H9 (cell line): ENCODE data around the gene F8. TPM values are rescaled to one million over a fixed set of nuclear protein-coding genes. Genes with fewer than 3 reads are reported as not detected.

Experiments used
- DNase-seq: peaks from one replicate; pipeline ENCODE4 v3.0.0-alpha.2; 2017
- H2AFZ ChIP-seq: one replicate; pipeline ENCODE4 v1.6.1; 2013; ENCODE audit warnings: mild to moderate bottlenecking, low read length, control low read depth, moderate library complexity
- H2AK5ac ChIP-seq: 2 replicates; pipeline ENCODE4 v1.6.1; 2013; ENCODE audit warnings: low read length, control low read depth, mixed read lengths; ENCODE audit not compliant: insufficient read length
- H2BK120ac ChIP-seq: one replicate; pipeline ENCODE4 v1.6.1; 2013; ENCODE audit warnings: low read depth, mild to moderate bottlenecking, low read length, control low read depth, inconsistent platforms; ENCODE audit not compliant: poor library complexity, severe bottlenecking
- H2BK12ac ChIP-seq: 2 replicates; pipeline ENCODE4 v1.6.1; 2013; ENCODE audit warnings: low read length, control low read depth, mixed read lengths, low read depth; ENCODE audit not compliant: insufficient read length
- H2BK15ac ChIP-seq: 2 replicates; pipeline ENCODE4 v1.6.1; 2013; ENCODE audit warnings: low read depth, low read length, control low read depth
- H2BK20ac ChIP-seq: one replicate; pipeline ENCODE4 v1.6.1; 2013; ENCODE audit warnings: low read depth, mild to moderate bottlenecking, low read length, control low read depth, inconsistent platforms; ENCODE audit not compliant: poor library complexity, severe bottlenecking
- H2BK5ac ChIP-seq: 2 replicates; pipeline ENCODE4 v1.6.1; 2013; ENCODE audit warnings: low read length, control low read depth, mixed read lengths; ENCODE audit not compliant: insufficient read length
- H3K14ac ChIP-seq: 2 replicates; pipeline ENCODE4 v1.6.1; 2013; ENCODE audit warnings: low read length, control low read depth; ENCODE audit not compliant: insufficient read depth
- H3K18ac ChIP-seq: 2 replicates; pipeline ENCODE4 v1.6.1; 2013; ENCODE audit warnings: low read depth, mild to moderate bottlenecking, mixed read lengths, low read length, control low read depth; ENCODE audit not compliant: insufficient read length
- H3K23ac ChIP-seq: 2 replicates; pipeline ENCODE4 v1.6.1; 2013; ENCODE audit warnings: low read length, control low read depth, mixed read lengths, low read depth; ENCODE audit not compliant: insufficient read length
- H3K23me2 ChIP-seq: 2 replicates; pipeline ENCODE4 v1.6.1; 2013; ENCODE audit warnings: low read depth, mild to moderate bottlenecking, mixed read lengths, low read length, control low read depth; ENCODE audit not compliant: insufficient read length, poor library complexity, severe bottlenecking
- H3K27ac ChIP-seq: 2 replicates; pipeline ENCODE4 v1.5.1; 2013; ENCODE audit warnings: low read length, control low read depth, mixed read lengths, low read depth; ENCODE audit not compliant: insufficient read length
- H3K27me3 ChIP-seq: 2 replicates; pipeline ENCODE4 v1.6.1; 2013; ENCODE audit warnings: low read length, control low read depth, inconsistent platforms; ENCODE audit not compliant: insufficient read depth
- H3K4ac ChIP-seq: 2 replicates; pipeline ENCODE4 v1.6.1; 2013; ENCODE audit warnings: low read depth, mild to moderate bottlenecking, control low read depth, inconsistent platforms, low read length, moderate library complexity
- H3K4me1 ChIP-seq: 2 replicates; pipeline ENCODE4 v1.6.1; 2013; ENCODE audit warnings: low read length, control low read depth, inconsistent platforms; ENCODE audit not compliant: insufficient read depth
- H3K4me2 ChIP-seq: 2 replicates; pipeline ENCODE4 v1.6.1; 2013; ENCODE audit warnings: low read length, control low read depth, mixed read lengths; ENCODE audit not compliant: insufficient read length, insufficient read depth
- H3K56ac ChIP-seq: 2 replicates; pipeline ENCODE4 v1.6.1; 2013; ENCODE audit warnings: low read depth, mild to moderate bottlenecking, mixed read lengths, low read length, control low read depth; ENCODE audit not compliant: insufficient read length
- H3K79me1 ChIP-seq: 2 replicates; pipeline ENCODE4 v1.6.1; 2013; ENCODE audit warnings: low read depth, mild to moderate bottlenecking, moderate library complexity, low read length, control low read depth, inconsistent platforms; ENCODE audit not compliant: insufficient read depth, poor library complexity, severe bottlenecking
- H3K79me2 ChIP-seq: 2 replicates; pipeline ENCODE4 v1.6.1; 2013; ENCODE audit warnings: low read length, control low read depth, inconsistent platforms; ENCODE audit not compliant: insufficient read depth
- H3K9ac ChIP-seq: 2 replicates; pipeline ENCODE4 v1.6.1; 2013; ENCODE audit warnings: low read length, control low read depth, mixed read lengths; ENCODE audit not compliant: insufficient read length; ENCODE audit errors: extremely low read depth
- H3K9me3 ChIP-seq: one replicate; pipeline ENCODE4 v1.6.1; 2013; ENCODE audit warnings: low read depth, low read length, inconsistent platforms; ENCODE audit not compliant: control insufficient read depth
- H3T11ph ChIP-seq: one replicate; pipeline ENCODE4 v1.6.1; 2013; ENCODE audit warnings: mild to moderate bottlenecking, low read length, control low read depth, inconsistent platforms
- H4K20me1 ChIP-seq: one replicate; pipeline ENCODE4 v1.6.1; 2013; ENCODE audit not compliant: control insufficient read depth, insufficient read length, insufficient read depth
- H4K5ac ChIP-seq: 2 replicates; pipeline ENCODE4 v1.6.1; 2013; ENCODE audit warnings: low read depth, mild to moderate bottlenecking, mixed read lengths, low read length, control low read depth; ENCODE audit not compliant: insufficient read length
- H4K8ac ChIP-seq: replicated peaks from 2 replicates; pipeline ENCODE4 v1.6.1; 2013; ENCODE audit warnings: low read length, control low read depth, mixed read lengths, low read depth; ENCODE audit not compliant: insufficient read length
- H4K91ac ChIP-seq: 2 replicates; pipeline ENCODE4 v1.6.1; 2013; ENCODE audit warnings: low read depth, mild to moderate bottlenecking, moderate library complexity, mixed read lengths, low read length, control low read depth; ENCODE audit not compliant: insufficient read length
- H3K27ac Mint-ChIP-seq, 3 experiments: 2 replicates in 2 of 3; 3 replicates in 1 of 3; pipeline ENCODE4 v1.8.0; 2020 to 2021; ENCODE audit warnings: mixed read lengths in 3 of 3, mild to moderate bottlenecking in 1 of 3, moderate library complexity in 1 of 3
- H3K27me3 Mint-ChIP-seq: 2 replicates; pipeline ENCODE4 v1.8.0; 2021; ENCODE audit warnings: low read depth, mild to moderate bottlenecking, moderate library complexity, mixed read lengths
- H3K36me3 Mint-ChIP-seq, 3 experiments: 2 replicates in 2 of 3; 3 replicates in 1 of 3; pipeline ENCODE4 v1.8.0; 2020 to 2021; ENCODE audit warnings: low read depth in 3 of 3, mixed read lengths in 3 of 3; ENCODE audit not compliant: insufficient read depth in 1 of 3
- H3K4me1 Mint-ChIP-seq, 2 experiments: 2 replicates each; pipeline ENCODE4 v1.8.0; 2020; ENCODE audit warnings: mixed read lengths in 2 of 2
- H3K4me3 Mint-ChIP-seq, 2 experiments: 2 replicates in 1 of 2; 3 replicates in 1 of 2; pipeline ENCODE4 v1.8.0; 2020 to 2021; ENCODE audit warnings: mild to moderate bottlenecking in 2 of 2, mixed read lengths in 2 of 2, moderate library complexity in 1 of 2
- H3K9me3 Mint-ChIP-seq, 2 experiments: 2 replicates in 1 of 2; 3 replicates in 1 of 2; pipeline ENCODE4 v1.8.0; 2020; ENCODE audit warnings: mild to moderate bottlenecking in 2 of 2, mixed read lengths in 2 of 2, moderate library complexity in 1 of 2
- CTCF ChIP-seq: fragments of 200-600 bp; sonication (generic); conservative IDR thresholded peaks from 3 replicates; pipeline ENCODE4 v1.8.0; 2021; ENCODE audit warnings: antibody characterized with exemption, mild to moderate bottlenecking
- WGBS: extraction: QIAGEN DNeasy Blood & Tissue Kit; methylation state at CpG from one replicate; pipeline ENCODE4 v1.1.7; 2013; ENCODE audit warnings: missing lambda C conversion rate, low lambda C conversion rate, mixed read lengths; ENCODE audit not compliant: insufficient read length; ENCODE audit errors: extremely low coverage; 5-methylcytosine and 5-hydroxymethylcytosine counted together
- total RNA-seq: library from RNA; stranded (reverse); gene quantifications from 2 replicates; pipeline ENCODE4 v1.2.1, GENCODE V29; 2021

F8 gene
- total RNA-seq, 1 experiment from 2014 or later, result 3.1 TPM

GRCh38 chrX:155061760-155062159, 39.2 kb upstream of the F8 start:
- WGBS, result no CpG with 5 or more reads among the region's 4 CpGs
- H2AFZ ChIP-seq, result no peak overlapping the region
- no peaks in the 10 kb centered on the region for H3K27me3 ChIP-seq
- no peak overlapping the region for H3K4ac ChIP-seq
- H3K14ac ChIP-seq, result no peak overlapping the region
- H4K91ac ChIP-seq, result no peak overlapping the region
- H3K36me3 Mint-ChIP-seq, result peaks cover 0 to 12% (median 1%) of the 10 kb centered on the region in 3 experiments; a peak in 3 of 7 replicates
- no peaks in the 10 kb centered on the region for H3K79me2 ChIP-seq
- DNase-seq, result no peak
- H3K27ac Mint-ChIP-seq, result no peak overlapping the region
- H3K27me3 Mint-ChIP-seq, result no peaks in the 10 kb centered on the region
- no peak overlapping the region for H2BK5ac ChIP-seq
- 0 out of 4 replicates have a peak, but pooled peaks cover 0 to 4% of the 10 kb centered on the region in 2 experiments for H3K4me1 Mint-ChIP-seq
- no peak overlapping the region for H2AK5ac ChIP-seq
- H4K5ac ChIP-seq, result no peak overlapping the region
- no peak overlapping the region for H3K56ac ChIP-seq
- no peak overlapping the region for H3K4me2 ChIP-seq
- no peak overlapping the region for H2BK12ac ChIP-seq
- H3K4me3 Mint-ChIP-seq, result no peak overlapping the region
- peaks cover 21% of the 10 kb centered on the region for H3K9me3 ChIP-seq
- H2BK20ac ChIP-seq, result no peak overlapping the region
- H4K20me1 ChIP-seq, result no peaks in the 10 kb centered on the region
- TF ChIP-seq CTCF, result no peak
- H3K79me1 ChIP-seq, result no peaks in the 10 kb centered on the region
- H3T11ph ChIP-seq, result no peak overlapping the region
- no peaks in the 10 kb centered on the region for H3K4me1 ChIP-seq
- peaks cover 44 to 50% of the 10 kb centered on the region in 2 experiments for H3K9me3 Mint-ChIP-seq
- no peak overlapping the region for H3K23ac ChIP-seq
- H3K27ac ChIP-seq, result no peak overlapping the region
- H3K23me2 ChIP-seq, result no peaks in the 10 kb centered on the region
- H4K8ac ChIP-seq, result no peak overlapping the region
- H3K18ac ChIP-seq, result no peak overlapping the region
- no peak overlapping the region for H3K9ac ChIP-seq
- no peak overlapping the region for H2BK120ac ChIP-seq
- H2BK15ac ChIP-seq, result no peak overlapping the region
